SK-N-SH treated with all-trans-retinoic acid at 6 μM for 48 hours (cell line): ENCODE results near the gene DSCAM.

ENCODE experiments used
- ATAC-seq: fragments of 200-7000 bp; cut with Tn5 transposase; 3 replicates; pipeline ENCODE4 v1.9.1; 2020; ENCODE audit warnings: mild to moderate bottlenecking, moderate library complexity
- ARNTL ChIP-seq: fragments of 450-650 bp; formaldehyde crosslinking; IDR thresholded peaks from 2 replicates; pipeline ENCODE4 v1.5.0; 2020; ENCODE audit warnings: low read depth, mild to moderate bottlenecking, moderate library complexity, borderline replicate concordance
- BACH2 ChIP-seq: fragments of 250-450 bp; sonication (Bioruptor Pico); IDR thresholded peaks from 2 replicates; pipeline ENCODE4 v1.9.0; 2021; ENCODE audit warnings: mild to moderate bottlenecking, borderline replicate concordance
- CSDC2 ChIP-seq: fragments of 250-450 bp; sonication (Bioruptor Pico); IDR thresholded peaks from 2 replicates; pipeline ENCODE4 v1.5.0; 2020; ENCODE audit warnings: mild to moderate bottlenecking, moderate library complexity
- ESRRG ChIP-seq: fragments of 250-450 bp; sonication (Bioruptor Pico); IDR thresholded peaks from 2 replicates; pipeline ENCODE4 v1.6.1; 2021; ENCODE audit warnings: mild to moderate bottlenecking
- GLIS3 ChIP-seq: fragments of 250-450 bp; sonication (Bioruptor Pico); IDR thresholded peaks from 2 replicates; pipeline ENCODE4 v1.5.0; 2020; ENCODE audit warnings: mild to moderate bottlenecking, moderate library complexity
- ISL1 ChIP-seq: fragments of 250-450 bp; sonication (Bioruptor Pico); IDR thresholded peaks from 2 replicates; pipeline ENCODE4 v2.1.2; 2022; ENCODE audit warnings: mild to moderate bottlenecking, moderate library complexity
- OSR1 ChIP-seq: fragments of 250-450 bp; sonication (Bioruptor Pico); IDR thresholded peaks from 2 replicates; pipeline ENCODE4 v1.8.0; 2022; ENCODE audit warnings: moderate library complexity, mild to moderate bottlenecking, inconsistent platforms
- PPARA ChIP-seq: fragments of 250-450 bp; sonication (Bioruptor Pico); IDR thresholded peaks from 2 replicates; pipeline ENCODE4 v1.5.0; 2020; ENCODE audit warnings: mild to moderate bottlenecking, borderline replicate concordance
- RARB ChIP-seq: fragments of 250-450 bp; sonication (Bioruptor Pico); IDR thresholded peaks from 2 replicates; pipeline ENCODE4 v1.8.0; 2021; ENCODE audit warnings: mild to moderate bottlenecking, moderate library complexity
- SNAI2 ChIP-seq: fragments of 250-450 bp; sonication (Bioruptor Pico); IDR thresholded peaks from 2 replicates; pipeline ENCODE4 v1.5.0; 2020; ENCODE audit warnings: mild to moderate bottlenecking, moderate library complexity
- TCF4 ChIP-seq: fragments of 250-450 bp; sonication (Bioruptor Pico); IDR thresholded peaks from 2 replicates; pipeline ENCODE4 v1.8.0; 2021; ENCODE audit warnings: mild to moderate bottlenecking, moderate library complexity, borderline replicate concordance
- TOX ChIP-seq: fragments of 250-450 bp; sonication (Bioruptor Pico); IDR thresholded peaks from 2 replicates; pipeline ENCODE4 v1.8.0; 2021; ENCODE audit warnings: mild to moderate bottlenecking, moderate library complexity, borderline replicate concordance
- ZC3H10 ChIP-seq: fragments of 250-450 bp; sonication (Bioruptor Pico); IDR thresholded peaks from 2 replicates; pipeline ENCODE4 v1.5.1; 2021; ENCODE audit warnings: mild to moderate bottlenecking, moderate library complexity
- ZFP3 ChIP-seq: fragments of 250-450 bp; sonication (Bioruptor Pico); IDR thresholded peaks from 2 replicates; pipeline ENCODE4 v1.5.0; 2020; ENCODE audit warnings: mild to moderate bottlenecking, moderate library complexity
- ZFP30 ChIP-seq: fragments of 450-650 bp; formaldehyde crosslinking; IDR thresholded peaks from 2 replicates; pipeline ENCODE4 v1.5.0; 2022; ENCODE audit warnings: mild to moderate bottlenecking, moderate library complexity
- ZNF565 ChIP-seq: fragments of 450-650 bp; formaldehyde crosslinking; conservative IDR thresholded peaks from 2 replicates; pipeline ENCODE4 v1.5.0; 2020; ENCODE audit warnings: low read depth, mild to moderate bottlenecking, moderate library complexity
- ZNF70 ChIP-seq: fragments of 450-650 bp; formaldehyde crosslinking; IDR thresholded peaks from 2 replicates; pipeline ENCODE4 v1.5.0; 2020; ENCODE audit warnings: mild to moderate bottlenecking, moderate library complexity
- ZNF8 ChIP-seq: fragments of 450-650 bp; formaldehyde crosslinking; IDR thresholded peaks from 2 replicates; pipeline ENCODE4 v1.5.0; 2020; ENCODE audit warnings: mild to moderate bottlenecking, moderate library complexity
- TF ChIP-seq, protein P1 (sequence below): fragments of 250-450 bp; sonication (Bioruptor Pico); IDR thresholded peaks from 2 replicates; pipeline ENCODE4 v1.8.0; 2021; ENCODE audit warnings: low read depth, mild to moderate bottlenecking, moderate library complexity, borderline replicate concordance
- TF ChIP-seq, protein P2 (sequence below): fragments of 250-450 bp; sonication (Bioruptor Pico); IDR thresholded peaks from 2 replicates; pipeline ENCODE4 v1.5.1; 2020; ENCODE audit warnings: low read depth, mild to moderate bottlenecking, moderate library complexity
- TF ChIP-seq, protein P3 (sequence below): fragments of 250-450 bp; sonication (Bioruptor Pico); IDR thresholded peaks from 2 replicates; pipeline ENCODE4 v1.8.0; 2020; ENCODE audit warnings: mild to moderate bottlenecking, moderate library complexity, borderline replicate concordance
- TF ChIP-seq, protein P4 (sequence below): fragments of 250-450 bp; sonication (Bioruptor Pico); IDR thresholded peaks from 2 replicates; pipeline ENCODE4 v1.5.0; 2020; ENCODE audit warnings: mild to moderate bottlenecking, moderate library complexity
- TF ChIP-seq, protein P5 (sequence below): fragments of 250-450 bp; sonication (Bioruptor Pico); IDR thresholded peaks from 2 replicates; pipeline ENCODE4 v1.5.1; 2021; ENCODE audit warnings: mild to moderate bottlenecking, moderate library complexity

Gene DSCAM

DNA sequence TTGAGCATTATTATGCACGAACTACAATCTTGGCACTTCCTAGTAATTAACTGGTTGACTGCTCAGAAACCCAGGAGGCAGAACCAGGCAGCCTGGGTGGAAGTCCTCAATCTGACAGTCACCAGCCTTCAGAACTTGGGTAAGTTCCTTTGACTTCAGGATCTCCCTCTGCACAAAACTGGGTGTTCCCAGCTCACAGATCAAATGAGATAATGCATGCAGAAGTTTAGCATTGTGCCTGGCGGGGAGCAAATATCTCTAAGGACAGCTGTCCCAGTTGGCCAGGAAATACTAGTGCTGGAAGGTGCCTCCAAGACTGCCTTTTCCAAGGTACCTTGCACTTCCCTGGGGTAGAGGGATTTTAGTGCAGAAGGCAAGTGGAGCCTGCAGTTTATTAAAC lies 684.9 kb downstream of the DSCAM start:
- TF ChIP-seq ZFP3 = no peak
- TF ChIP-seq, protein P1, sequence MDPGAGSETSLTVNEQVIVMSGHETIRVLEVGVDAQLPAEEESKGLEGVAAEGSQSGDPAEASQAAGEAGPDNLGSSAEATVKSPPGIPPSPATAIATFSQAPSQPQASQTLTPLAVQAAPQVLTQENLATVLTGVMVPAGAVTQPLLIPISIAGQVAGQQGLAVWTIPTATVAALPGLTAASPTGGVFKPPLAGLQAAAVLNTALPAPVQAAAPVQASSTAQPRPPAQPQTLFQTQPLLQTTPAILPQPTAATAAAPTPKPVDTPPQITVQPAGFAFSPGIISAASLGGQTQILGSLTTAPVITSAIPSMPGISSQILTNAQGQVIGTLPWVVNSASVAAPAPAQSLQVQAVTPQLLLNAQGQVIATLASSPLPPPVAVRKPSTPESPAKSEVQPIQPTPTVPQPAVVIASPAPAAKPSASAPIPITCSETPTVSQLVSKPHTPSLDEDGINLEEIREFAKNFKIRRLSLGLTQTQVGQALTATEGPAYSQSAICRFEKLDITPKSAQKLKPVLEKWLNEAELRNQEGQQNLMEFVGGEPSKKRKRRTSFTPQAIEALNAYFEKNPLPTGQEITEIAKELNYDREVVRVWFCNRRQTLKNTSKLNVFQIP = no peak
- TF ChIP-seq, protein P2, sequence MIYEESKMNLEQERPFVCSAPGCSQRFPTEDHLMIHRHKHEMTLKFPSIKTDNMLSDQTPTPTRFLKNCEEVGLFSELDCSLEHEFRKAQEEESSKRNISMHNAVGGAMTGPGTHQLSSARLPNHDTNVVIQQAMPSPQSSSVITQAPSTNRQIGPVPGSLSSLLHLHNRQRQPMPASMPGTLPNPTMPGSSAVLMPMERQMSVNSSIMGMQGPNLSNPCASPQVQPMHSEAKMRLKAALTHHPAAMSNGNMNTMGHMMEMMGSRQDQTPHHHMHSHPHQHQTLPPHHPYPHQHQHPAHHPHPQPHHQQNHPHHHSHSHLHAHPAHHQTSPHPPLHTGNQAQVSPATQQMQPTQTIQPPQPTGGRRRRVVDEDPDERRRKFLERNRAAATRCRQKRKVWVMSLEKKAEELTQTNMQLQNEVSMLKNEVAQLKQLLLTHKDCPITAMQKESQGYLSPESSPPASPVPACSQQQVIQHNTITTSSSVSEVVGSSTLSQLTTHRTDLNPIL (CRISPR knock-in tag) = no peak
- no peak for TF ChIP-seq ZNF565 (CRISPR knock-in tag)
- TF ChIP-seq RARB (CRISPR knock-in tag) = no peak
- no peak for TF ChIP-seq ISL1 (CRISPR knock-in tag)
- no peak for TF ChIP-seq BACH2 (CRISPR knock-in tag)
- no peak for TF ChIP-seq ZNF8 (CRISPR knock-in tag)
- TF ChIP-seq TOX (CRISPR knock-in tag) = no peak
- no peak for TF ChIP-seq SNAI2 (CRISPR knock-in tag)
- TF ChIP-seq, protein P3, sequence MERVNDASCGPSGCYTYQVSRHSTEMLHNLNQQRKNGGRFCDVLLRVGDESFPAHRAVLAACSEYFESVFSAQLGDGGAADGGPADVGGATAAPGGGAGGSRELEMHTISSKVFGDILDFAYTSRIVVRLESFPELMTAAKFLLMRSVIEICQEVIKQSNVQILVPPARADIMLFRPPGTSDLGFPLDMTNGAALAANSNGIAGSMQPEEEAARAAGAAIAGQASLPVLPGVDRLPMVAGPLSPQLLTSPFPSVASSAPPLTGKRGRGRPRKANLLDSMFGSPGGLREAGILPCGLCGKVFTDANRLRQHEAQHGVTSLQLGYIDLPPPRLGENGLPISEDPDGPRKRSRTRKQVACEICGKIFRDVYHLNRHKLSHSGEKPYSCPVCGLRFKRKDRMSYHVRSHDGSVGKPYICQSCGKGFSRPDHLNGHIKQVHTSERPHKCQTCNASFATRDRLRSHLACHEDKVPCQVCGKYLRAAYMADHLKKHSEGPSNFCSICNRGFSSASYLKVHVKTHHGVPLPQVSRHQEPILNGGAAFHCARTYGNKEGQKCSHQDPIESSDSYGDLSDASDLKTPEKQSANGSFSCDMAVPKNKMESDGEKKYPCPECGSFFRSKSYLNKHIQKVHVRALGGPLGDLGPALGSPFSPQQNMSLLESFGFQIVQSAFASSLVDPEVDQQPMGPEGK (CRISPR knock-in tag) = no peak
- TF ChIP-seq CSDC2 (CRISPR knock-in tag) = no peak
- TF ChIP-seq ARNTL (CRISPR knock-in tag) = no peak
- no peak for TF ChIP-seq ZC3H10
- no peak for TF ChIP-seq TCF4 (CRISPR knock-in tag)
- no peak for TF ChIP-seq GLIS3 (CRISPR knock-in tag)
- ATAC-seq = no peak

DNA sequence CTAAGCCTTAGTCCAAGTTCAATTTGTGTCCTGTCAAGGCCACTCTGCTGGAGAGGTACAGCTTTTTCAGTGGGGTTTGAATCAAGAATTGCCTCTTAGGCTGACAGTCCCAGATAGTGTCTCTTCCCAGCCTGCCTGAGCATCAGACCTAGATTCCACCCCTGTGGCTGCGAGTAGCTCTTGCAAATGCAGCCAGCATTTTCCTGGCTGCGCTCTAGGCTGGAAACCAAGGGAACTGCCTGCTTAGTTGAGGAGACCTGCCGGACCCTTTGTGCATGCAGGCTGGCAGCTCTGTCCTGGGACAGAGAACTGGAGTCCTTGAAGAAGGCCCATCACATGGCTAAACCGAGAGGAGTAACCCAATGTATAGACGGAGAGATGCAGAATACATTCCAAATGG lies 686.0 kb downstream of the DSCAM start:
- TF ChIP-seq ZFP30 (CRISPR knock-in tag) (no peak), ZFP3 (no peak), RARB (CRISPR knock-in tag) (no peak), PPARA (CRISPR knock-in tag) (no peak)
- no peak for ATAC-seq

DNA sequence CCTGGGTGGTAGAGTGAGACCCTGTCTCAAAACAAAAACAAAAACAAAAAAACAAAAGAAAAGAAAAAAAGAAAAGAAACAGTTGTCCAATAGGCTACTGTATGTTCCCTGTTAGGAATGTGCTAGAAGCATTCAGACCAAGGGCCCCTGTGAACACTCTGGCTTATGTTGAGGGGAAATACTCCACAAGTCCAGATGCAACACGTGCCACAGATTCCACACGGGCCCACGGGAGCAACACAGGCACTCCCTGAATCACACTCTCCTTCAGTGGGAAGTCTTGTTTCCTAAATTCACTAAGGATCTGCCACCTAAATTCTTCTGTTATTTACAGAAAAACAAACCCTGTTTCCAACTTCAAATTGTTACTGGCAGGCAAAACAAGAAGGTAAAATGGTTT lies 688.6 kb downstream of the DSCAM start:
- no peak for TF ChIP-seq TCF4 (CRISPR knock-in tag)
- no peak for TF ChIP-seq ZNF565 (CRISPR knock-in tag)
- TF ChIP-seq ZNF8 (CRISPR knock-in tag) = no peak
- no peak for TF ChIP-seq ZNF70 (CRISPR knock-in tag)
- TF ChIP-seq, protein P1 = no peak
- TF ChIP-seq BACH2 (CRISPR knock-in tag) = no peak
- no peak for TF ChIP-seq OSR1 (CRISPR knock-in tag)
- no peak for TF ChIP-seq ESRRG
- no peak for TF ChIP-seq GLIS3 (CRISPR knock-in tag)
- TF ChIP-seq CSDC2 (CRISPR knock-in tag) = no peak
- no peak for TF ChIP-seq RARB (CRISPR knock-in tag)
- TF ChIP-seq, protein P4, sequence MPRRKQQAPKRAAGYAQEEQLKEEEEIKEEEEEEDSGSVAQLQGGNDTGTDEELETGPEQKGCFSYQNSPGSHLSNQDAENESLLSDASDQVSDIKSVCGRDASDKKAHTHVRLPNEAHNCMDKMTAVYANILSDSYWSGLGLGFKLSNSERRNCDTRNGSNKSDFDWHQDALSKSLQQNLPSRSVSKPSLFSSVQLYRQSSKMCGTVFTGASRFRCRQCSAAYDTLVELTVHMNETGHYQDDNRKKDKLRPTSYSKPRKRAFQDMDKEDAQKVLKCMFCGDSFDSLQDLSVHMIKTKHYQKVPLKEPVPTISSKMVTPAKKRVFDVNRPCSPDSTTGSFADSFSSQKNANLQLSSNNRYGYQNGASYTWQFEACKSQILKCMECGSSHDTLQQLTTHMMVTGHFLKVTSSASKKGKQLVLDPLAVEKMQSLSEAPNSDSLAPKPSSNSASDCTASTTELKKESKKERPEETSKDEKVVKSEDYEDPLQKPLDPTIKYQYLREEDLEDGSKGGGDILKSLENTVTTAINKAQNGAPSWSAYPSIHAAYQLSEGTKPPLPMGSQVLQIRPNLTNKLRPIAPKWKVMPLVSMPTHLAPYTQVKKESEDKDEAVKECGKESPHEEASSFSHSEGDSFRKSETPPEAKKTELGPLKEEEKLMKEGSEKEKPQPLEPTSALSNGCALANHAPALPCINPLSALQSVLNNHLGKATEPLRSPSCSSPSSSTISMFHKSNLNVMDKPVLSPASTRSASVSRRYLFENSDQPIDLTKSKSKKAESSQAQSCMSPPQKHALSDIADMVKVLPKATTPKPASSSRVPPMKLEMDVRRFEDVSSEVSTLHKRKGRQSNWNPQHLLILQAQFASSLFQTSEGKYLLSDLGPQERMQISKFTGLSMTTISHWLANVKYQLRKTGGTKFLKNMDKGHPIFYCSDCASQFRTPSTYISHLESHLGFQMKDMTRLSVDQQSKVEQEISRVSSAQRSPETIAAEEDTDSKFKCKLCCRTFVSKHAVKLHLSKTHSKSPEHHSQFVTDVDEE = no peak
- TF ChIP-seq ISL1 (CRISPR knock-in tag) = no peak
- TF ChIP-seq TOX (CRISPR knock-in tag) = no peak
- TF ChIP-seq, protein P5, sequence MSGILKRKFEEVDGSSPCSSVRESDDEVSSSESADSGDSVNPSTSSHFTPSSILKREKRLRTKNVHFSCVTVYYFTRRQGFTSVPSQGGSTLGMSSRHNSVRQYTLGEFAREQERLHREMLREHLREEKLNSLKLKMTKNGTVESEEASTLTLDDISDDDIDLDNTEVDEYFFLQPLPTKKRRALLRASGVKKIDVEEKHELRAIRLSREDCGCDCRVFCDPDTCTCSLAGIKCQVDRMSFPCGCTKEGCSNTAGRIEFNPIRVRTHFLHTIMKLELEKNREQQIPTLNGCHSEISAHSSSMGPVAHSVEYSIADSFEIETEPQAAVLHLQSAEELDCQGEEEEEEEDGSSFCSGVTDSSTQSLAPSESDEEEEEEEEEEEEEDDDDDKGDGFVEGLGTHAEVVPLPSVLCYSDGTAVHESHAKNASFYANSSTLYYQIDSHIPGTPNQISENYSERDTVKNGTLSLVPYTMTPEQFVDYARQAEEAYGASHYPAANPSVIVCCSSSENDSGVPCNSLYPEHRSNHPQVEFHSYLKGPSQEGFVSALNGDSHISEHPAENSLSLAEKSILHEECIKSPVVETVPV (CRISPR knock-in tag) = no peak
- TF ChIP-seq, protein P3 (CRISPR knock-in tag) = no peak
- no peak for TF ChIP-seq PPARA (CRISPR knock-in tag)
- TF ChIP-seq ZFP3 = no peak
- TF ChIP-seq ZC3H10 = no peak
- no peak for TF ChIP-seq ARNTL (CRISPR knock-in tag)
- ATAC-seq = no peak
